ENCODE measurements around the gene HS6ST1. TPM values are rescaled to one million over a fixed set of nuclear protein-coding genes. Genes with fewer than 3 reads are reported as not detected.

HS6ST1 gene
- total RNA-seq, 1 donor from 2014 or later: 17.9 TPM

- DNase-seq (ENCODE audit: low read depth in 2 of 2): no peak
These were observed 69.1 kb downstream of the HS6ST1 start for GRCh38 chr2:128249555-128249954.

- DNase-seq (ENCODE audit: low read depth in 2 of 2): no peak
These were observed 72.9 kb downstream of the HS6ST1 start for GRCh38 chr2:128245813-128246212.

GRCh38 chr2:128241896-128242295, 76.8 kb downstream of the HS6ST1 start:
- no peak for DNase-seq (ENCODE audit: low read depth in 2 of 2)

GRCh38 chr2:128237911-128238697, 80.6 kb downstream of the HS6ST1 start:
- DNase-seq (ENCODE audit: low read depth in 2 of 2): no peak

GRCh38 chr2:128237081-128237534, 81.6 kb downstream of the HS6ST1 start:
- peak; percentile 69 to 88 for DNase-seq (ENCODE audit: low read depth in 2 of 2)

- DNase-seq (ENCODE audit: low read depth in 2 of 2): peak in 1 of 2 donors; percentile 54
These were observed 82.1 kb downstream of the HS6ST1 start for GRCh38 chr2:128236491-128237035.

- no peak for DNase-seq (ENCODE audit: low read depth in 2 of 2)
These were observed 83.1 kb downstream of the HS6ST1 start for GRCh38 chr2:128235581-128235980.

GRCh38 chr2:128234613-128235012, 84.1 kb downstream of the HS6ST1 start:
- DNase-seq (ENCODE audit: low read depth in 2 of 2): no peak

- DNase-seq (ENCODE audit: low read depth in 2 of 2): no peak
These were observed 84.8 kb downstream of the HS6ST1 start for GRCh38 chr2:128233790-128234395.

GRCh38 chr2:128232965-128233789, 85.5 kb downstream of the HS6ST1 start:
- DNase-seq (ENCODE audit: low read depth in 2 of 2): peak; percentile 77 to 88

GRCh38 chr2:128228894-128229293, 89.8 kb downstream of the HS6ST1 start:
- peak; percentile 23 to 27 for DNase-seq (ENCODE audit: low read depth in 2 of 2)

- DNase-seq (ENCODE audit: low read depth in 2 of 2): no peak
These were observed 90.8 kb downstream of the HS6ST1 start for GRCh38 chr2:128227862-128228261.

GRCh38 chr2:128219891-128220290, 98.8 kb downstream of the HS6ST1 start:
- DNase-seq (ENCODE audit: low read depth in 2 of 2): no peak

GRCh38 chr2:128217671-128218070, 101.0 kb downstream of the HS6ST1 start:
- DNase-seq (ENCODE audit: low read depth in 2 of 2): peak in 1 of 2 donors; percentile 40

GRCh38 chr2:128215897-128216642, 102.6 kb downstream of the HS6ST1 start:
- DNase-seq (ENCODE audit: low read depth in 2 of 2): no peak

Other genes starting within 250 kb of the HS6ST1 start
- 39.2 and 45.6 TPM in 2 replicates for gene UGGT1, start 227.7 kb downstream of the HS6ST1 start, total RNA-seq

All from lung microvascular endothelial cell (primary cell).